Caco-2 (cell line): ENCODE results near the gene RPN2. TPM values are rescaled to one million over a fixed set of nuclear protein-coding genes. Genes with fewer than 3 reads are reported as not detected.

Source experiments
- BruUV-seq: library from RNA; stranded (reverse); fragments of 400-500 nt; replicated peaks from 2 replicates; lab custom pipeline; 2021; lab: Mats Ljungman, UMichigan
- CTCF ChIA-PET: fragments of 300-600 bp; sonication (Branson Sonifier 250); formaldehyde crosslinking; loops from one replicate; lab custom pipeline; 2022; ENCODE audit warnings: antibody characterized with exemption; lab: Charles Lee
- POLR2A ChIA-PET: fragments of 300-600 bp; sonication (Branson Sonifier 250); formaldehyde crosslinking; loops from one replicate; lab custom pipeline; 2022; ENCODE audit warnings: antibody characterized with exemption; lab: Charles Lee
- DNase-seq, 2 experiments: peaks; one replicate each; pipeline versions ENCODE4 v3.0.0 to v3.0.0-alpha.2; 2020 to 2022
- H3K27me3 ChIP-seq: replicated peaks from 2 replicates; pipeline ENCODE4 v1.6.0; 2011; ENCODE audit warnings: low read length; ENCODE audit not compliant: control insufficient read depth, insufficient read depth
- H3K36me3 ChIP-seq: 2 replicates; pipeline ENCODE4 v1.5.1; 2011; ENCODE audit warnings: low read length; ENCODE audit not compliant: control insufficient read depth, insufficient read depth
- H3K4me1 ChIP-seq: fragments of 250-450 bp; sonication (Bioruptor Pico); 2 replicates; pipeline ENCODE4 v1.5.1; 2020; ENCODE audit warnings: mild to moderate bottlenecking
- H3K4me3 ChIP-seq: 2 replicates; pipeline ENCODE4 v1.5.1; 2011; ENCODE audit warnings: low read depth, mild to moderate bottlenecking, control low read depth, low read length
- H3K9me3 ChIP-seq: fragments of 250-450 bp; sonication (Bioruptor Pico); 2 replicates; pipeline ENCODE4 v1.5.1; 2020; ENCODE audit warnings: mild to moderate bottlenecking, moderate library complexity
- H3K27ac Mint-ChIP-seq: one replicate; pipeline ENCODE4 v1.8.0; 2022; ENCODE audit warnings: mixed read lengths; ENCODE audit not compliant: unreplicated experiment
- H3K27me3 Mint-ChIP-seq: one replicate; pipeline ENCODE4 v1.8.0; 2022; ENCODE audit warnings: mixed read lengths; ENCODE audit not compliant: insufficient read depth, unreplicated experiment
- H3K36me3 Mint-ChIP-seq: one replicate; pipeline ENCODE4 v1.8.0; 2022; ENCODE audit warnings: mild to moderate bottlenecking, mixed read lengths; ENCODE audit not compliant: insufficient read depth, unreplicated experiment
- H3K4me1 Mint-ChIP-seq: one replicate; pipeline ENCODE4 v1.8.0; 2022; ENCODE audit warnings: low read depth, mixed read lengths; ENCODE audit not compliant: unreplicated experiment
- H3K4me3 Mint-ChIP-seq: one replicate; pipeline ENCODE4 v1.8.0; 2022; ENCODE audit warnings: mild to moderate bottlenecking, moderate library complexity, mixed read lengths; ENCODE audit not compliant: unreplicated experiment
- H3K9me3 Mint-ChIP-seq: one replicate; pipeline ENCODE4 v1.8.0; 2022; ENCODE audit warnings: mixed read lengths; ENCODE audit not compliant: unreplicated experiment
- CTCF ChIP-seq, 2 experiments: fragments of 200-600 bp in 1 of 2; IDR thresholded peaks; 1 replicate in 1 of 2; 2 replicates in 1 of 2; pipeline versions ENCODE4 v1.5.1 to v1.8.0; 2011 to 2022; ENCODE audit warnings: antibody characterized with exemption in 1 of 2, control low read depth in 1 of 2, inconsistent platforms in 1 of 2, low read depth in 1 of 2, low read length in 1 of 2, mild to moderate bottlenecking in 1 of 2, moderate library complexity in 1 of 2; ENCODE audit not compliant: insufficient read depth in 1 of 2, severe bottlenecking in 1 of 2, unreplicated experiment in 1 of 2
- intact Hi-C: fragments of 100-400 bp; cut with micrococcal nuclease; formaldehyde crosslinking; loops from one replicate; pipeline ENCODE4 v1.10.0; 2022; ENCODE audit not compliant: unreplicated experiment
- total RNA-seq: library from RNA; stranded (reverse); gene quantifications from 2 replicates; pipeline ENCODE4 v1.2.3, GENCODE V29; 2022

The RPN2 gene
- total RNA-seq, 1 experiment from 2014 or later, result 838 TPM

GRCh38 chr20:37152284-37152683, 26.8 kb upstream of the RPN2 start:
- ChIA-PET POLR2A (no interaction called here), CTCF (no interaction called here)
- Histone ChIP-seq H3K27me3 (no peaks in the 10 kb centered on the region), H3K9me3 (0 out of 2 replicates have a peak, but pooled peaks cover 2% of the 10 kb centered on the region), H3K4me3 (no peak overlapping the region), H3K4me1 (0 out of 2 replicates have a peak, but pooled peaks cover 6% of the 10 kb centered on the region), H3K36me3 (no peaks in the 10 kb centered on the region)
- BruUV-seq, result no TSS peak
- no peak for DNase-seq
- Mint-ChIP-seq H3K4me1 (peaks cover 12% of the 10 kb centered on the region), H3K9me3 (no peaks in the 10 kb centered on the region), H3K4me3 (no peak overlapping the region), H3K36me3 (no peaks in the 10 kb centered on the region), H3K27me3 (no peaks in the 10 kb centered on the region), H3K27ac (no peak overlapping the region)
- intact Hi-C loops, result no loop called here
- TF ChIP-seq CTCF (IDR thresholded peaks at IDR 0.05; ENCODE audit: insufficient read depth in 1 of 2, low read depth in 1 of 2, low read length in 1 of 2, severe bottlenecking in 1 of 2, unreplicated experiment in 1 of 2), result no peak

GRCh38 chr20:37154684-37155298, 24.3 kb upstream of the RPN2 start:
- no peak overlapping the region for H3K4me3 Mint-ChIP-seq
- Histone ChIP-seq H3K4me3 (no peak overlapping the region), H3K36me3 (no peaks in the 10 kb centered on the region), H3K27me3 (no peaks in the 10 kb centered on the region), H3K9me3 (0 out of 2 replicates have a peak, but pooled peaks cover under 1% of the 10 kb centered on the region), H3K4me1 (0 out of 2 replicates have a peak, but pooled peaks cover 6% of the 10 kb centered on the region)
- ChIA-PET CTCF (interaction anchor here (0.9 kb wide), 1 partner anchor 34 kb away, joined by 4 read pairs; no protein-coding TSS in a partner anchor), POLR2A (interaction anchor here (1.7 kb wide), 1 partner anchor 24 kb away, joined by 8 read pairs; the partner anchor contains the start of genes MROH8 and RPN2)
- no peaks in the 10 kb centered on the region for H3K36me3 Mint-ChIP-seq
- peaks cover 12% of the 10 kb centered on the region for H3K4me1 Mint-ChIP-seq
- no peaks in the 10 kb centered on the region for H3K9me3 Mint-ChIP-seq
- H3K27me3 Mint-ChIP-seq, result no peaks in the 10 kb centered on the region
- no peak for DNase-seq
- intact Hi-C loops, result no loop called here
- no TSS peak for BruUV-seq
- H3K27ac Mint-ChIP-seq, result no peak overlapping the region
- no peak for TF ChIP-seq CTCF (IDR thresholded peaks at IDR 0.05; ENCODE audit: insufficient read depth in 1 of 2, low read depth in 1 of 2, low read length in 1 of 2, severe bottlenecking in 1 of 2, unreplicated experiment in 1 of 2)

GRCh38 chr20:37155987-37156386, 23.1 kb upstream of the RPN2 start:
- TF ChIP-seq CTCF (IDR thresholded peaks at IDR 0.05; ENCODE audit: insufficient read depth in 1 of 2, low read depth in 1 of 2, low read length in 1 of 2, severe bottlenecking in 1 of 2, unreplicated experiment in 1 of 2), result no peak
- H3K9me3 ChIP-seq, result no peaks in the 10 kb centered on the region
- Mint-ChIP-seq H3K27me3 (peaks cover 2% of the 10 kb centered on the region), H3K27ac (no peak overlapping the region), H3K36me3 (no peaks in the 10 kb centered on the region), H3K9me3 (no peaks in the 10 kb centered on the region), H3K4me1 (peaks cover 12% of the 10 kb centered on the region), H3K4me3 (no peak overlapping the region)
- DNase-seq, result no peak
- ChIA-PET CTCF (interaction anchor here (0.6 to 1.2 kb wide), 2 partner anchors 16 to 23 kb away, joined by 5 read pairs; partner anchors contain the start of genes MROH8 and RPN2), POLR2A (interaction anchor here (1.7 kb wide), 1 partner anchor 23 kb away, joined by 8 read pairs; the partner anchor contains the start of genes MROH8 and RPN2)
- H3K4me3 ChIP-seq, result no peak overlapping the region
- BruUV-seq, result no TSS peak
- intact Hi-C loops, result no loop called here
- 0 out of 2 replicates have a peak, but pooled peaks cover 6% of the 10 kb centered on the region for H3K4me1 ChIP-seq
- no peaks in the 10 kb centered on the region for H3K27me3 ChIP-seq
- no peaks in the 10 kb centered on the region for H3K36me3 ChIP-seq
